Cardiac muscle cell (in vitro differentiated cells and primary cell): ENCODE measurements around the gene FAM170A. TPM values are rescaled to one million over a fixed set of nuclear protein-coding genes. Genes with fewer than 3 reads are reported as not detected.

Source experiments
- DNase-seq, 2 donors: peaks; one replicate each; pipeline versions ENCODE4 v3.0.0 to v3.0.0-alpha.2; 2010 to 2017; ENCODE audit warnings: low read depth in 1 of 2, low spot score in 1 of 2
- H3K27ac ChIP-seq: fragments of 200-600 bp; sonication (generic); 2 replicates; pipeline ENCODE4 v1.5.1; 2016
- H3K27me3 ChIP-seq: fragments of 200-600 bp; sonication (generic); 2 replicates; pipeline ENCODE4 v1.6.0; 2016; ENCODE audit warnings: control low read depth
- H3K36me3 ChIP-seq: fragments of 200-600 bp; sonication (generic); 2 replicates; pipeline ENCODE4 v1.5.1; 2016; ENCODE audit warnings: control low read depth
- H3K4me1 ChIP-seq: fragments of 200-600 bp; sonication (generic); 2 replicates; pipeline ENCODE4 v1.8.1; 2017; ENCODE audit warnings: low read depth, mild to moderate bottlenecking, mixed run types
- H3K4me3 ChIP-seq: fragments of 200-600 bp; sonication (generic); 2 replicates; pipeline ENCODE4 v1.5.1; 2016; ENCODE audit warnings: mild to moderate bottlenecking
- H3K9me3 ChIP-seq: fragments of 200-600 bp; sonication (generic); 2 replicates; pipeline ENCODE4 v1.5.1; 2017; ENCODE audit warnings: low read depth, mild to moderate bottlenecking, control low read depth
- polyA plus RNA-seq: library from polyadenylated mRNA; unstranded; fragments of >200 nt; fragmentation: Nextera tagmentation; extraction: Ambion mirVana; gene quantifications from 2 replicates; pipeline ENCODE4 v1.2.1, GENCODE V29; 2016
- total RNA-seq: library from RNA; depleted of rRNA; stranded (reverse); fragments of >200 nt; gene quantifications from 2 replicates; pipeline ENCODE4 v1.2.3, GENCODE V29; 2016
- TF ChIP-seq, protein P1 (sequence below): IDR thresholded peaks from 2 replicates; pipeline ENCODE4 v1.5.1; 2012; ENCODE audit warnings: low read depth, mild to moderate bottlenecking, low read length

FAM170A gene, protein sequence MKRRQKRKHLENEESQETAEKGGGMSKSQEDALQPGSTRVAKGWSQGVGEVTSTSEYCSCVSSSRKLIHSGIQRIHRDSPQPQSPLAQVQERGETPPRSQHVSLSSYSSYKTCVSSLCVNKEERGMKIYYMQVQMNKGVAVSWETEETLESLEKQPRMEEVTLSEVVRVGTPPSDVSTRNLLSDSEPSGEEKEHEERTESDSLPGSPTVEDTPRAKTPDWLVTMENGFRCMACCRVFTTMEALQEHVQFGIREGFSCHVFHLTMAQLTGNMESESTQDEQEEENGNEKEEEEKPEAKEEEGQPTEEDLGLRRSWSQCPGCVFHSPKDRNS
- total RNA-seq (0.32 TPM in 1 of 2 replicates, not detected in the other), polyA plus RNA-seq (not detected in 2 replicates)

- Histone ChIP-seq H3K4me3 (no peak within 1 kb of the TSS), H3K27ac (no peak within 1 kb of the TSS), H3K36me3 (no peaks in the 10 kb centered on the region), H3K9me3 (no peaks in the 10 kb centered on the region), H3K27me3 (no peaks in the 10 kb centered on the region), H3K4me1 (no peaks in the 10 kb centered on the region)
- no peak for DNase-seq
- TF ChIP-seq, protein P1, sequence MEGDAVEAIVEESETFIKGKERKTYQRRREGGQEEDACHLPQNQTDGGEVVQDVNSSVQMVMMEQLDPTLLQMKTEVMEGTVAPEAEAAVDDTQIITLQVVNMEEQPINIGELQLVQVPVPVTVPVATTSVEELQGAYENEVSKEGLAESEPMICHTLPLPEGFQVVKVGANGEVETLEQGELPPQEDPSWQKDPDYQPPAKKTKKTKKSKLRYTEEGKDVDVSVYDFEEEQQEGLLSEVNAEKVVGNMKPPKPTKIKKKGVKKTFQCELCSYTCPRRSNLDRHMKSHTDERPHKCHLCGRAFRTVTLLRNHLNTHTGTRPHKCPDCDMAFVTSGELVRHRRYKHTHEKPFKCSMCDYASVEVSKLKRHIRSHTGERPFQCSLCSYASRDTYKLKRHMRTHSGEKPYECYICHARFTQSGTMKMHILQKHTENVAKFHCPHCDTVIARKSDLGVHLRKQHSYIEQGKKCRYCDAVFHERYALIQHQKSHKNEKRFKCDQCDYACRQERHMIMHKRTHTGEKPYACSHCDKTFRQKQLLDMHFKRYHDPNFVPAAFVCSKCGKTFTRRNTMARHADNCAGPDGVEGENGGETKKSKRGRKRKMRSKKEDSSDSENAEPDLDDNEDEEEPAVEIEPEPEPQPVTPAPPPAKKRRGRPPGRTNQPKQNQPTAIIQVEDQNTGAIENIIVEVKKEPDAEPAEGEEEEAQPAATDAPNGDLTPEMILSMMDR = no peak
Observed at GRCh38 chr5:119629339-119629738, at the start of gene FAM170A. TSS of gene FAM170A (plus strand) at chr5:119629558. CDS start at chr5:119629769, 211 bp downstream.

- Histone ChIP-seq H3K4me1 (peaks cover 5% of the 10 kb centered on the region), H3K4me3 (no peak overlapping the region), H3K36me3 (no peaks in the 10 kb centered on the region), H3K9me3 (no peaks in the 10 kb centered on the region), H3K27ac (no peak overlapping the region), H3K27me3 (no peaks in the 10 kb centered on the region)
- DNase-seq = no peak
- TF ChIP-seq, protein P1 = no peak
Observed at GRCh38 chr5:119582987-119583386, 46.4 kb upstream of the FAM170A start.

- no peaks in the 10 kb centered on the region for H3K36me3 ChIP-seq
- no peaks in the 10 kb centered on the region for H3K27me3 ChIP-seq
- no peak for DNase-seq
- no peak overlapping the region for H3K27ac ChIP-seq
- no peaks in the 10 kb centered on the region for H3K9me3 ChIP-seq
- TF ChIP-seq, protein P1 = no peak
- no peak overlapping the region for H3K4me3 ChIP-seq
- peaks cover 5% of the 10 kb centered on the region for H3K4me1 ChIP-seq
Observed at GRCh38 chr5:119583684-119584083, 45.7 kb upstream of the FAM170A start.

GRCh38 chr5:119596046-119596445 lies 33.3 kb upstream of the FAM170A start:
- H3K4me1 ChIP-seq = no peaks in the 10 kb centered on the region
- DNase-seq = no peak
- H3K36me3 ChIP-seq = no peaks in the 10 kb centered on the region
- H3K27me3 ChIP-seq = no peaks in the 10 kb centered on the region
- no peak overlapping the region for H3K27ac ChIP-seq
- no peaks in the 10 kb centered on the region for H3K9me3 ChIP-seq
- no peak overlapping the region for H3K4me3 ChIP-seq
- TF ChIP-seq, protein P1 = no peak

GRCh38 chr5:119597728-119598298 lies 31.5 kb upstream of the FAM170A start:
- Histone ChIP-seq H3K4me1 (no peaks in the 10 kb centered on the region), H3K27me3 (no peaks in the 10 kb centered on the region), H3K9me3 (no peaks in the 10 kb centered on the region), H3K27ac (no peak overlapping the region), H3K4me3 (no peak overlapping the region), H3K36me3 (no peaks in the 10 kb centered on the region)
- TF ChIP-seq, protein P1 = no peak
- DNase-seq = no peak
